SK-N-SH treated with all-trans-retinoic acid at 6 μM for 48 hours (cell line): ENCODE measurements around the gene SP100.

Experiments used
- ARNTL ChIP-seq: fragments of 450-650 bp; formaldehyde crosslinking; IDR thresholded peaks from 2 replicates; pipeline ENCODE4 v1.5.0; 2020; ENCODE audit warnings: low read depth, mild to moderate bottlenecking, moderate library complexity, borderline replicate concordance
- BACH2 ChIP-seq: fragments of 250-450 bp; sonication (Bioruptor Pico); IDR thresholded peaks from 2 replicates; pipeline ENCODE4 v1.9.0; 2021; ENCODE audit warnings: mild to moderate bottlenecking, borderline replicate concordance
- CREB5 ChIP-seq: fragments of 250-450 bp; sonication (Bioruptor Pico); IDR thresholded peaks from 2 replicates; pipeline ENCODE4 v1.5.1; 2020; ENCODE audit warnings: low read depth, mild to moderate bottlenecking, moderate library complexity
- CSDC2 ChIP-seq: fragments of 250-450 bp; sonication (Bioruptor Pico); IDR thresholded peaks from 2 replicates; pipeline ENCODE4 v1.5.0; 2020; ENCODE audit warnings: mild to moderate bottlenecking, moderate library complexity
- ESRRG ChIP-seq: fragments of 250-450 bp; sonication (Bioruptor Pico); IDR thresholded peaks from 2 replicates; pipeline ENCODE4 v1.6.1; 2021; ENCODE audit warnings: mild to moderate bottlenecking
- GLIS3 ChIP-seq: fragments of 250-450 bp; sonication (Bioruptor Pico); IDR thresholded peaks from 2 replicates; pipeline ENCODE4 v1.5.0; 2020; ENCODE audit warnings: mild to moderate bottlenecking, moderate library complexity
- ISL1 ChIP-seq: fragments of 250-450 bp; sonication (Bioruptor Pico); IDR thresholded peaks from 2 replicates; pipeline ENCODE4 v2.1.2; 2022; ENCODE audit warnings: mild to moderate bottlenecking, moderate library complexity
- PATZ1 ChIP-seq: fragments of 250-450 bp; sonication (Bioruptor Pico); IDR thresholded peaks from 2 replicates; pipeline ENCODE4 v1.8.0; 2020; ENCODE audit warnings: mild to moderate bottlenecking, moderate library complexity, borderline replicate concordance
- RARB ChIP-seq: fragments of 250-450 bp; sonication (Bioruptor Pico); IDR thresholded peaks from 2 replicates; pipeline ENCODE4 v1.8.0; 2021; ENCODE audit warnings: mild to moderate bottlenecking, moderate library complexity
- TOX ChIP-seq: fragments of 250-450 bp; sonication (Bioruptor Pico); IDR thresholded peaks from 2 replicates; pipeline ENCODE4 v1.8.0; 2021; ENCODE audit warnings: mild to moderate bottlenecking, moderate library complexity, borderline replicate concordance
- ZC3H10 ChIP-seq: fragments of 250-450 bp; sonication (Bioruptor Pico); IDR thresholded peaks from 2 replicates; pipeline ENCODE4 v1.5.1; 2021; ENCODE audit warnings: mild to moderate bottlenecking, moderate library complexity
- ZFP3 ChIP-seq: fragments of 250-450 bp; sonication (Bioruptor Pico); IDR thresholded peaks from 2 replicates; pipeline ENCODE4 v1.5.0; 2020; ENCODE audit warnings: mild to moderate bottlenecking, moderate library complexity
- ZNF70 ChIP-seq: fragments of 450-650 bp; formaldehyde crosslinking; IDR thresholded peaks from 2 replicates; pipeline ENCODE4 v1.5.0; 2020; ENCODE audit warnings: mild to moderate bottlenecking, moderate library complexity

- TF ChIP-seq CREB5 (CRISPR knock-in tag): no peak
- no peak for TF ChIP-seq PATZ1 (CRISPR knock-in tag)
- no peak for TF ChIP-seq ISL1
- TF ChIP-seq CSDC2 (CRISPR knock-in tag): no peak
- TF ChIP-seq ZC3H10: no peak
- TF ChIP-seq TOX (CRISPR knock-in tag): no peak
- no peak for TF ChIP-seq ARNTL (CRISPR knock-in tag)
- no peak for TF ChIP-seq GLIS3 (CRISPR knock-in tag)
- TF ChIP-seq ZNF70: no peak
- TF ChIP-seq ZFP3 (CRISPR knock-in tag): no peak
- no peak for TF ChIP-seq BACH2 (CRISPR knock-in tag)
- TF ChIP-seq ESRRG (CRISPR knock-in tag): no peak
- TF ChIP-seq RARB (CRISPR knock-in tag): no peak
Measured at GRCh38 chr2:230552181-230552580, 136.2 kb downstream of the SP100 start.
